Heart left ventricle (tissue), 13 donors: ENCODE results near the gene UGT1A5.

ENCODE experiments used
- CTCF ChIP-seq, 12 donors: fragments of 200-600 bp; sonication (generic) in 4 of 12; IDR thresholded peaks; one replicate each; pipeline versions ENCODE4 v1.5.0 to v1.8.0; 2018 to 2022; ENCODE audit warnings: antibody characterized with exemption in 12 of 12, mild to moderate bottlenecking in 5 of 12
- POLR2A ChIP-seq, 2 donors: fragments of 450-650 bp; IDR thresholded peaks; one replicate each; pipeline ENCODE4 v1.6.1; 2017; ENCODE audit warnings: antibody characterized with exemption in 2 of 2, mild to moderate bottlenecking in 2 of 2, moderate library complexity in 2 of 2
- donor health status: ischemic (EF 13 %, LVEDD 7.1; RV severe dilation, severe dysfunction).
- donor health status: DM: no; HTN: yes; CAD: no.
- donor health status: DM: no; HTN: no; CAD: no.
- donor health status: ischemic (EF 25% LVEDD 6.9; RV normal size, moderate dysfunction).
- donor health status: ischemic (EF 25% LVEDD 5.7; RV mildly dilated, moderate dysfunction).
- donor health status: ischemic (EF 35%, LVEDD 5.7; RV mildly dilated, moderate dysfunction).
- donor health status: nonischemic (EF 11% LVEDD 7.7; RV severe dilation, severe dysfunction).
- donor health status: DM: yes; HTN: yes; CAD: no.
- donor health status: PGD.
- donor health status: ischemic (EF 29% LVEDD 5.4; RV normal size, mild dysfunction).
- donor health status: nonischemic (EF 23%, LVEDD 6.1; RV moderate dilation, normal function).

GRCh38 chr2:233676046-233676445 is 36.7 kb upstream of the UGT1A5 start:
- TF ChIP-seq CTCF (IDR thresholded peaks at IDR 0.05): no peak
- no peak for TF ChIP-seq POLR2A (IDR thresholded peaks at IDR 0.05)
